ENCODE results near the gene GRM8.

The GRM8 gene

DNA sequence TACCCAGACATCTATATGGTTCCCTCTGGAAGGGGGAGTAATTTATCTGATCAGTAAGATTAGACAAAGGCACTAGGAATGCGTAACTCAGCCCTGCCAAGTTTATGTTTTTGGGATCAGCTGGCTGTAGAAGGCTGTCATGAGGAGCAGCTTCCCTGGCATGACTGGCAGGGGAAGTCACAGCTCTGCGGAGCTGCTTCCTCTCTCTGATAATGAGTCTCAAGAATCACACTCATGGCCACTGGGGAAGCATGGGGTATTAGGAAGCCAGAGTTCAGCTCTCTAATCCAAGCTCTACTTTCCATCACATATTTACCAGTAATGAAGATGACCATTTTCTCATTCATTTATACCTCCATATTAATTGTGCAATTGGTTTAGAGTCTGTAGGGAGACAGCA, 758.9 kb downstream of the GRM8 start:
- DNase-seq, result no peak

DNA sequence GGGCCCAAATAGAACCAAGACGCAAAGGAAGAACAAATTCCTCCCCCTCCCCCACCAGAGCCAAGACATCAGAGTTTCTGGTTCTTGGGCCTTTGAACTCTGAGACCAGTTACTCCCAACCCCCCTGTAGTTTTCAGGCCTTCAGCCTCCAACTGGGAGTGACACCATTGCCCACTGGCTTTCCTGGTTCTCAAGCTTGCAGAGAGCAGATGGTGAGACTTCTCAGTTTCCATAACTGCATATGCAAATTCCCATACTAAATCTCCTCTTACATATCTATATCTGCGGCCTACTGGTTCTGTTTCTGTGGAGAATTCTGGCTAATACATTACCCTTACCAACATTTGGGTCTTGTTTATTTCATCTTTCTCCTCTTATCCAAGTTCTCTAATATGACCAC, 762.9 kb downstream of the GRM8 start:
- DNase-seq, result no peak

- DNase-seq, result no peak
These were observed 764.9 kb downstream of the GRM8 start for GRCh38 chr7:126487728-126488442.

DNA sequence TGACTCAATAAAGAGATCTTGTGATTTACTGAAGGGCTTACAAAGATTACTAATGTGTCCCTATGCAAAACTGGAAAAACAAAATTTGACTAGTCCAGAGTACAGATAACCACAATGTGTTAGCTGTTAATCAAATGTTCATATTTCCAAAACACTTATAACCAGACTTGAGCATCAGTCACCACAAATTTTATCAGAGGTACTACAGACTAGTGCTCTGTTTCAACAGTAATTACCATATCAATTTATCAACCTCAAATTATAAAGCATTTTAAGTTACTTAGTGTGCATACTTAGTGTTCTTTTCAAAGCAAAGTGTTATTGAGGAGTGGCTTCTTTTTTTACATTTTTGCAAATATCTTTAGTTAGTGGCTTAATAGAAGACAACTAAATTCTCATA, 765.9 kb downstream of the GRM8 start:
- no peak for DNase-seq

- DNase-seq, result no peak
These were observed 767.0 kb downstream of the GRM8 start for GRCh38 chr7:126485791-126486190.

DNA sequence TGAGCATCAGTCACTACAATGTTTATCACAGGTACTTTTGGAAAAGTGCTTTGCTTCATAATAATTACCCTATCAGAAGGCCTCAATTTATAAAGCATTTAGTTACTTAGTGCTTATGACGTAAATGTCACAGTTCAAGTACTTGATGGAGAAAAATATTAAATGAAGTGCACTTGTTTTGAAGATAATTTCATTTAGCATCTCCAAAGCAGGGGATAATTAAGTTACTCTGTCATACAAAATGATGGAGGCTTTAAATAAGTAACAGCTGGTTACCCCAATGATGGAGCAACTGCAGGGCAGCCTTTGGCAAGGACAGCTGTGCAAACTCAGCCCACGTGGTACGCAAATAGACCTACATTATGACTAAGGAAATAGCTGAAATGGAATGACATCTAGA, 768.8 kb downstream of the GRM8 start:
- DNase-seq, result peak; percentile 98

- DNase-seq, result no peak
These were observed 779.9 kb downstream of the GRM8 start for GRCh38 chr7:126472825-126473224.

- DNase-seq, result no peak
These were observed 790.3 kb downstream of the GRM8 start for GRCh38 chr7:126462405-126462804.

DNA sequence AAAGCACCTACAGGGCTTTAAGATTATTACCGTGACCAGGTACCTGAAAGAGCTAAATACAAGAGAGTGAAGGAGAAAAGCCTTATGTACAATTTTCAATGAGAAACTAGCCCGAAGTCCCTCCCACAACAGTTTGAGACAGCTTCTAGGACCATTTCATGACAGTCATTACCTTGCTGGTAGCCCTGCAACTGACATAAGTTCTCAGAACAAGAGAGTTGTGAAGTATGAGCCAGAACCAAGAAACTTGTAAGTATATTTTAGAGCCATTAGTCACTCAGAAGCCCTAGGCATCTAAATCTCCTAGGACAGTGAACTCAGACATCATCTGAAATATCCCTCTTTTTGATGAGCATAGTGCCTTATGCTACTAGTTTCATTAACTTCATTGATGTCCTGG, 792.1 kb downstream of the GRM8 start:
- DNase-seq, result no peak

GRCh38 chr7:126453104-126453503, 799.6 kb downstream of the GRM8 start:
- DNase-seq, result no peak

DNA sequence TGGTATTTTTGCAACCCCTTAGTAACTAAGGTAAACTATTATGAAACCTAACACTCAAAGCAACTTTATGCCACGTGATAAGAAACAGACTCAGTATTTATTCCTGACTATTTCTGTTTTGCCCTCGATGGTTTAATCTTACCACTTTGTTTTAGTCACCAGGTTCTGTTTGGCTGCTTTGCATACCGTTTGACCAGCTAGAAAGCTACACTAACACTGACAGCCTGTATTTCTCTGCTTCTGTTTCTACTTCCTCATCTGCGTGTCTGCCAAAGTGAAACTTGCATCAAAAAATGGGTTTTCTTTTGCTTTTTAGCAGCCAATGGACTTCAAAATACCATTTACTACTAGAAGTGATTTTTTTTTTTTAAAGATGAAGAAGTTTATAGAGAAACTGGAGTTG, 802.5 kb downstream of the GRM8 start:
- DNase-seq, result no peak

GRCh38 chr7:126449611-126450268, 803.0 kb downstream of the GRM8 start:
- DNase-seq, result no peak

GRCh38 chr7:126447984-126448383, 804.8 kb downstream of the GRM8 start:
- no peak for DNase-seq

DNA sequence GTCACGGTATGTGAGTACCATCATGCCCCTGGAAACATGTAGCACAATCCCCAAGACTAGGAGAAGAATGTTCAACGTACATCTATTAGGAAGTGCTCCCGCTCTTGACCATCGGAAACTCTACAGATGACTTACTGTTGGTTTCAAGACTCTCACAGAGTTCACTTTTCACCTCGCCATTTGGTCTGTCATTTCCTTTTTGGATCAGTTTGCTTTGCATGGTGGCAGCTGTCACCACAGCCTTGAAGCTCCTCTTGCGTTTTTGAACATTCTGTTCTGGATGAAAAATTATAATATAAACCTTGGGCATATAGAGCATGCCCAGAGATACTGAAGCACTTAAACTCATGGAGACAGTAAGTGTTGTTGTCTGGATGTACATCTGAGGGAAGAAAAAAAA, 806.8 kb downstream of the GRM8 start:
- DNase-seq, result no peak

DNA sequence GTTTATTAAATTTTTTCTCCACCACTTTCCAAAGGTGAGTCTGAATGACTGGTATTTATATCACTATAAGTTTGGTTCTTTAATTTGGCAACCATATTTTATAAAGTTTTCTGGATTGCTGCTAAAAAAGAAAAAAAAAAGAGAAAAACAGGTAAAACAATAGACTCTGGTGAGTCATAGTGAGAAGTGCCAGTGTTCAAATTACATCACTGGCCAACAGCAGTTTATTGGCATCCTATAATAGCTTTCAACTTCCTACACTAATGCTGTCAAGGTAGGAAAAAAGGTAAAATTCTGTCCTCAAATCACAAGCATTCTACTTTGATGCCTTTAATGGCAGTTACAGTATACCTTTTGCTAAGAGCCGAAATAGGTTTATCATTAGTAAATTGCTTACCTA, 808.8 kb downstream of the GRM8 start:
- DNase-seq, result no peak

- no peak for DNase-seq
These were observed 809.8 kb downstream of the GRM8 start for GRCh38 chr7:126442908-126443307.

DNA sequence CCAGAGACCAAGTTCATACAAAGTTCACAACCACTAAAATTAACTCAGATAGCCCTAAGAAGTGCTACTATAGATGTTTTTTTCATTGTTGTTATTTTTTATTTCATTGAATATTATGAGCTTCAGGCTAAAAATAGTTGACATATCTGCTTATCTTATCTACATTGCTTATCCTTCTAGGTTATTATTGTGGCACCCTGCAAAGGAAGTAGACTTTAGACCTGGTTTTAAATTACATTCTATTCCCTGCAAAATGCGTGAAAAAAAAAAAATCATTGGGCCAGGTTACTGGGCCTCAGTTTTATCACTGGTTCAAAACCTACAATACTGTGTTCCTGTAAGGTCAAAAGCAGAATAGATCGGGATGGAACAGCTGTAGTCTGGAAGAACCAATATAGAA, 811.0 kb downstream of the GRM8 start:
- no peak for DNase-seq

- no peak for DNase-seq
These were observed 812.2 kb downstream of the GRM8 start for GRCh38 chr7:126440542-126440941.

- no peak for DNase-seq
These were observed 816.4 kb downstream of the GRM8 start for GRCh38 chr7:126436213-126436868.

DNA sequence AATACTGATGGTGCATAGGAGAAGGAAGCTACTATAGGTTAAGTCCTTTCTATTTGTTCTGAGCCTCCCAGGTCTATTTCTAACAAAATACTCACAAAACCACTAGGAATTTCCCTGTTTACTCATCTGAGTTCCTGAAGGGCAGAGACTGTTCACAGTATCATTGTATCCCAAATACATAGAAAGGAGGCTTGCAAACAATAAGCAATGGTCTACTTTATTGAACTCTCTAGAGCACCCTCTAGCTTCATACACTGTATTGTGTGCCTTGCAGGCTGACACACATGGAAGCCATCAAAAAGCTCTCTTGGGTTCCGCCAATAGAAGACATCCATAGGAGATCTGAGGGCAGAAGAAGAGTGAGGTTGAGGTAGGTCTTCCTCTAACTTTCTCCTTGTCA, 826.1 kb downstream of the GRM8 start:
- DNase-seq, result no peak

DNA sequence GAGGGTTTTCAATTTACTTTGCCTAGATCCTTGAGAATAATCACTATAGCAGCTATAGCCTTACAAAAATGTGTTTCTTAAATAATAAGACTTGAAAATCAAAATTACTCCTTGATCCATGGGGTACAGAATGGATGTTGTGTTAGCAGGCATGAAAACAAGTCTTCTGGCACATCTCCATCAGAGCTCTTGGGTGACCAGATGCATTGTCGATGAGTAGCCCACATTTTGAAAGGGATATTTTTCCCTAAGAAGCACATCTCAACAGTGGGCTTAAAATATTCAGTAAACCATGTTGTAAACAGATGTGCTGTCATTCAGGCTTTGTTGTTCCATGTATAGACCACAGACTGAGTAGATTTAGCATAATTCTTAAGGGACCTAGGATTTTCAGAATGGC, 827.8 kb downstream of the GRM8 start:
- DNase-seq, result no peak

GRCh38 chr7:126419047-126419446, 833.7 kb downstream of the GRM8 start:
- DNase-seq, result no peak

DNA sequence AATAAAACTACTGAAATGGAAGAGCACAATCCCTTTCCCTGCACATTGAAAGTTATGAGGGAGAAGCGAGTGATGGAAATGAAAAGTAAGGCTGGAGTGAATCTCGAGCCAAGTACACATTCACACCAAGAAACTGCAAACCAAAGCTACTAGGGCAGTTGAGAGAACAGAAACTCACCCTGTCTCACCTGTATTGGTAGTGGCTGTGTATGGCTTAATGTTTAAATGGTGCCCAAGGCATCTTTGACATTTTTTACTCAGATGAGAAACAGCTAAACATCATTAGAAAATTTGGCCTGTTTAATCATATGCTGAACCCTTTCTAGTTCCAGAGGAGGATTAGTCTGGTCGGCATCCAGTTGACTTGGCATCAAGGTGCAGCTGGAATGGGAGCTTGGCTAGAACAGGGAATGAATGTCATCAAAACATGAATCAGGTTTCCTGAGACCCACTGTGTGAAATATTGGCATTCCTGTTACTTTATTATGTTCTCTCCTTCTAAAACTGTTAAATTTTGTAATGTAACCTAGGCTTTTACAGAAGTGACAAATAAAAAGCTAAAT, 840.8 kb downstream of the GRM8 start:
- DNase-seq, result no peak

Measured in NCI-H1417 treated with DMSO at 0.1 percent for 48 hours (cell line).